Activated CD4-positive, alpha-beta T cell treated with anti-CD3 and anti-CD28 coated beads, Interleukin-2, amount 50 U/mL, for 24 hours (primary cell): ENCODE data around the gene EGFL8.
"Not testable (repeated sequence)": the region's sequence is repeated elsewhere in the genome, so short reads cannot be mapped to it uniquely, and the experiment has no call there.

ENCODE experiments used
- DNase-seq, 2 donors: peaks; one replicate each; pipeline ENCODE4 v3.0.0-alpha.2; 2020; ENCODE audit warnings: low read depth in 1 of 2, low spot score in 1 of 2

Gene EGFL8

DNA sequence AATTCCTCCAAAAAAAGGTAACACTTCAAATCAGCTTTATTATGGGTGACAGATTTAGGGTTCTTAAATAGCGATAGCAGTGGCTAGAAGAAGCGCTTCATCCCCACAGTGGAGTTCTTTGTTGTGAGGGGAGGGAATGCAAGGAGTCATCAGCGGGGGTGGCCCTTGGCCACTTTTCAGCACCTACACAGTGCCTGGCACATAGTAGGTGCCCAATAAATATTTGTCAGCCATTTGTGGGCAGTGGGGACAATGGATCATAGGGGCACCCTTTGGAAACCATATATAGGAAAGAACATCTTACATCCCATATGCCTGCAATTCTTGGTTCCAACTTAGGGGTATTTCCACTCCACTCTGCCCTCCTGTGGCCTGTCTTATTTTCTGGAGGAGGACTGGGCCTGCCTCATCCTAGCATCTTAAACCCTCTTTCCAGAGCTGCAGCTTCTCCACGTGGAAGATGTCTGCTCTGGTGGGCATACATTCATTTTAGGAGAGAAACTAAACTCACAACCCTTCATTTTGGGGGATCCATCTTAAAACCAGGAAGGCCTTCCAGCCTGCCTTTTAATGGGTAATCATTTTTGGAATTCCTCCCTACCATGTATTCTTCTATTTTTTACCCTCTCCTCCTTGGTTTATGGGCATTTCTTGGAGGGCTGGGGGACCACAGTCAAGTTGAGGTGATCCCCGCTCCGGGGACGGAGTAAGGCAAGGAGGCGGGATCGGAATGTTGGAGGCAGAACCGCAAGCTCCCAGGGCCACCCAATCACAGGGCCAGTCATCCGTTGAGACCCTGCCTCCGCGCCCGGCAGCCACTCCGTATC, 30.6 kb downstream of the EGFL8 start:
- DNase-seq, result no peak

DNA sequence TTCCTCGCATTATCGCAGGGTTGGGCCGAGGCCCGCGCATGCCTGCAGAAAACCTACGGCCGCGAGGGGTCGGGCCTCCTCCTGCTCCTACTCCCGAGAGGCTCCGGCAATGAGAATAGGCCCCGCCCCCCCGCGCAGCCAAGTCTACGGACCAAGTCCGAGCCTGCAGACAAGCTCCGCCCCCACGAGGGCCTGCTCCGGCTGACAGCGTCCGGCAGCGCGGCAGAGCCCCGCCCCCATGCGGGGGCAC, 31.2 kb downstream of the EGFL8 start:
- DNase-seq, result peak; percentile 99 to 100

DNA sequence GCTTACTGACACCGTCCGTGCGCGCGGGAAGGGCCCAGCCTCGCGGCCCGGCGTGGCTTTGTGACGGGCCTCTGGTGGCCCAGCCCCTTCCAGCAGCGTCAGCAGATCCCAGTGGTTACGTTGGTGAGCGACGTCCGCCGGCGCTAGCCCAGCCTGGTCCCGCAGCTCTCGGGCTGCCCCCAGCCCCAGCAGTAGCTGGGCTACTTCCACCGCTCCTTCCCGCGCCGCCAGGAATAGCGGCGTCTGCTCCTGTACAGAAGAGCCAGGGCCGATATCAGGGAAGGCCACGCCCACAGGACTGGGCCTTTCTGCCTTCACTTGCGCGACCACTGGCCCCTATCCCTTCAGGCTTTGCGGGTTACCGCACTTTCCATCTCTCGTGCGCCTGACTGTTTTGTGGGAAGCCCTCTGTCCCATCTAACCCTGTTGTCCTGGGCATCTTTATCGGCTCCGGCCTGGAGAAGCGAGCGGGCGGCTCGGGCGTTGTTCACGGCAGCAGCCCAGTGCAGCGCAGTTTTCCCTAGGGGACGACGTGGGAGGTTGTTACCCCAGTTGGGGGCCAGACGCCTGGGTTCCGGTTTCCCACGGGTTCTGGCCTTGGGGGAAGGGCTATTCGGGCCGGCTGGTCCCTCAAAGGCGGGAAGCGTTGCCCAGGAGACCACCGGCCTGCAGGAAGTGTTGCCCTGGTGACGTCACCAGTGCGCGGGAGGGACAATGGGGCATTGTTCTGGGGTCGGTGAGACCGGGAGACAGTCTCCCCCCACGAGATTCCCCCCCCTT, 31.7 kb downstream of the EGFL8 start:
- no peak for DNase-seq

DNA sequence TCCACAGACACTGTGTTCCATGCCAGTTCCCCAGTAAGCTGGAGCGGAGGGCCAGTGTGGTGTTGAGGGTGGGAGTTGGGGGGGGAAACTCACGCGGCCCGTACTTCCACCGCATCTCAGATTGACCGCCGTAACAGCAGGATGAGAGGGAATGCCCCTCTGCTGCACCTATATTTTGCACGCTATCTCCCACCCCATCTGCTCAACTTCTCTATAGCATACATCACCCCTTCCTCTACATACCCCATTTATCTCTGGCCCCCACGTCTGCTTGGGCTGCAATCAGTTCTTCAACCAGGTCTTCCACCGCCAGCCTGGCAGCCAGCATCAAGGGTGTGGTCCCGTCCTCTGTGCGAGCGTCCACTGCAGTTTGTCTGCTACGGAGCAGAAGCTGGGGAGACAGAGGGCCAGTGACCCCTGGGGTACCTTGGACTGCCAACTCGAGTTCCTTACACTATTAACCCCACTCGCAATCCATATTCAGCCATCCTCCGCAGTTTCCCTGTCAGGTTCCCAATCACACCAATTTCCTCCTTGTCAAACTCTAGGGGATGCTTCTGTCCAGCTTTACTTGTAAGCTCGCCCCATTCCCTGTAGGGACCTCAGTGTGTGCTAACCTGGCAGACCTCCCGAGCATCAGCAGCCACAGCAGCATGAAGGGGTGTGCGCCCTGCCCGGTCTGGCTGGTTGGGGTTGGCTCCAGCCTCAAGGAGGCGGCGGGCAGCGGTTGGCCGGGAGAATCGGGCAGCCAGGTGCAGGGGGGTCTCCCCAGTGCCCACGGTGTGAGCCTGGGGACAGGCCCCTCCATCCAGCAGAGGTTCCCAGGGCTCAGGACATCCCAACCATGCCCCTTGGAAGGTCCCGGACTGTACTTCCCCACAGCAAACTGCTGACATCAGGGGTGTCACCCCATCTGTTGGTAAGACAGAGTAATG, 32.6 kb downstream of the EGFL8 start:
- DNase-seq, result no peak

DNA sequence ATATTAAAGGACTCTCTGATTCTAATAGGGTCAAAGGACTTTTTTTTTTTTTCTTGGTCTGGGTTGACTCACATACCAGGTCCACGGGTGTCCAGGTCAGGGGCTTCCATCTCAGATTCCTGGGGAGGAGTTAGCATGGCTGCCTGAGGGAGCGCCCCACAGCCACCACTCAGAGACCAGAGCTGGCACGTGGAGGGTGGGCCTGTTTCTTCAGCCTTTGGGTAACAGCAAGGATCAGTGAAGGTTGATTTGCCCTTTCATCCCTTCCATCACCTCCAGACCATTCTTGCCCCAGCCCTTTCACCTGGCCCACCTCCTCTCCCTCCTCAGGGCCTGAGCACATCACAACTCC, 33.9 kb downstream of the EGFL8 start:
- DNase-seq, result no peak

DNA sequence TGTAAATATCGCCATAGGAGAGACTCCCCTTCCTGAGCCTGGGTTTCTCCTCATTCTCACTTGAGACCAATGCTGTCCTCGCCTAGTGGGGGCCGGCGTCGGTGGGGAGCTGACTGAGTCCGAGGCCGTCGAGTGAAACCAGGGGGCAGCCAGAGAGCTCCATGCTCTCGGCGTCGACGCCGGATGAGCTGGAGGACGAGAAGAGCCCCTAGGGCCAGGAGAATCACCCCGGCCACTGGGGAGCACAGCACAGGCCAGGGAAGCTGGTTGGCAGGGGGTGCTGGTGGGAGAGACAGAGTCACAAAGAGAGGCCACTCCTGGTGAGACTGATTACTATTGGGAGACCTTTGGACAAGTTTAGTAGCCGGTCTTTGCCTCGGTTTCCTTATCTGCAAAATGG, 34.5 kb downstream of the EGFL8 start:
- DNase-seq, result no peak

DNA sequence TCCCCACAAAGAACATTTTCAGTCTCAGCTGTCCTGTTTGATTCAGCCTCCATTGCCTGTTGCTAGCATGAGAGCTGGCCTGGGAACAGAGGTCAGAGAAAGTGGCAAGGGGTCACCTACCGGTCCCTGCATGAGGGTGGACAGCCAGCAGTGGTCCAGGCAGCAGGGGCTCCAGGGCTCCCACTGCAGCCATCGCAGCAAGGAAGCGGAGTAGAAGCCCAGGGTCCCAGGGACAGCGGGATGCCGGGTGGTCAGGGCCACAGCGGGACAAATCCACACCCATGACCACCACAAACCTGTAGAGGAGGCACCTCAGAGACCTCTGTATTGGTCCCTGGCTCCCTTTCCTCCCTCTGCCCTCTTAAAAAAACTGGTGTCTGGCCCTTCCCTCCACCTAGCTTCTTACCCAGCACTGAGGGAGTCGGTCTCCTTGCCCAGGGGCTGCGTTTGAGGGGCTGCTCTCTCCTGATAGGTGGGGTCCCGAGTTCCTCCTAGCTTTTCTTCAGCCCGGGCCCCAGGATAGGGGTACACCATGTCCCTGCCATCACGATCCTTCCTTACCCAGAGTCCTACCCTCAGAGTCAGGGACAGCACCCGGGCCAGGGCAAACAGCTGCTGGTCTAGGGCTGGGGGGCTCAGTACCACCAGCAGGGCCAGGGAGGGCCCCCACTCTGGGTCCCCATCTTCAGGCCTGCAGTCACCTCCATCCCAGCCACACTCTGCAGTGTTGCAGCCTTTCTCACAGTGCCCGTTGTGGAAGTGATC, 36.5 kb downstream of the EGFL8 start:
- DNase-seq, result no peak

DNA sequence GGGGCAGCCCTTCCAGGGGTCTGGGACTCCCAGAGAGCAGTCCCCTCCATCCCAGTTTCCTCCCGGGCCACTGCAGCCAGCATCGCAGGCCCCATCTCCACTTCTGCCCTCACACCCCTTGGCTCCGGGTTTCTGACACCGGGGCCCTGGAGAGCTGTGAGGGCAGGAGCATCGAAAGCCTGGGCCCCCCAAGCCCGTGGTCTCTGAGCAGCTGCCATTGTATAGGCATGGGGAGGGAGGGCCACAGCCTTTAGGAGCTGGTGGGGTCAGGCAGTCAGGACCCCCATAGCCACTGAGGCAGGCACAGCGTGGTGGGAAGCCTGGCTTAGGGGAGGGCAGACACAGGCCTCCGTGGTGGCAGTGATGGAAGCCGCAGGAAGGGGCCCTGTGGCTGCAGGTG, 37.8 kb downstream of the EGFL8 start:
- no peak for DNase-seq

DNA sequence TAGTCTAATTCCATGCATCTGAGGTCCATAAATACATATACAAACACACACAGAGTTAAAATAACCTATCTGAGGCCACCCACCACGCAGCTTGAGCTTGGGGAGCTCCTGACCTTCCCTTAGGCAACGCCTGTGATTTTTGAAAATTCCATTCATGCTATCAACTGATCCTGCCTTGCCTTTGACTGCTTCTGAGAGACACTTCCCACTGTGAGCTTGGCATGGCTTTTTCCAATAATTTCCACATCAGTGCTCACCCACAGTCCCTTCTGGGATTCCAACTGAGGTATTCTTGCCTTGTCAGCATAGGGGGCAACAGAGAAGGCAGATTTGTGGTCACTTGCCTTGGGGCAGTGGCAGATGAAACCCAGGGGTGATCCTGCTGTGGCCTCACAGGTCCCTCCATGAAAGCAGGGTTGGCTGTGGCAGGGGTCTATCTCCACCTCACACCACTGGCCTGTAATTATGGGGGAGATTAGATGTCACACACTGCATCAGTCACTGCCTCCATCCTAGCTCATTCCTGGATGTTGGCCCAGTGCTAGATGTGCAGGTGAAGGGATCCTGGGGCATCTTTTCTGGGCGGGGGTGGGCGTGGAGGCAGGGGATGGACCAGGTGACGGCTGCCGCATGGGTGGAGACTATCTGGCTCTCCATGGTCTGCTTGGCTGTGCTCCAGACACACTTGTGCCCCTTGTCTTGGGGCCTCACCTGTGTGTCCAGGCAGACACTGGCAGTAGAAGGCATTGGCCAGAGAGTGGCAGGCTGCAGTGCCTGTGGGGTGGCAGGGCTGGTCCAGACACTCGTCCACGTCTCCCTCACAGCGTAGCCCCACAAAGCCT, 39.3 kb downstream of the EGFL8 start:
- no peak for DNase-seq

DNA sequence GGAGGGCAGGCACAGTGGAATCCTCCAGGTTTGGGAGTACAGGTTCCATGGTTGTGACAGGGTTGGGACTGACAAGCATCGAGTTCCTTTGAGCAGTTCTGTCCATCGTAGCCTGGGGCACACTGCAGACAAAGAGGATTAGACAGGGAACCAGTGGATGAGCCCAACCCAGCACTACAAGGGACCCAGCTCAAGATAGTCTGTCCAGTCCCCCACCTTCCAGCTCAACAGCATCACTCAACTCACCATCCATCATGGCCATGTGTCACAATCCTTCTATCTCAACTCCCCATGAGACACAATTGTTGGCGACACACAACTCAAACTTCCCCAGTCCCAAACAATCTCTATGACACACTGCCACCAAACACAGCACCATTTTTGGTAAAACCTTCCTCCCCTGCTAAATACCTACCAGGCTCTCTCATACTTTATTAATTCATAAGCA, 39.9 kb downstream of the EGFL8 start:
- DNase-seq, result no peak

DNA sequence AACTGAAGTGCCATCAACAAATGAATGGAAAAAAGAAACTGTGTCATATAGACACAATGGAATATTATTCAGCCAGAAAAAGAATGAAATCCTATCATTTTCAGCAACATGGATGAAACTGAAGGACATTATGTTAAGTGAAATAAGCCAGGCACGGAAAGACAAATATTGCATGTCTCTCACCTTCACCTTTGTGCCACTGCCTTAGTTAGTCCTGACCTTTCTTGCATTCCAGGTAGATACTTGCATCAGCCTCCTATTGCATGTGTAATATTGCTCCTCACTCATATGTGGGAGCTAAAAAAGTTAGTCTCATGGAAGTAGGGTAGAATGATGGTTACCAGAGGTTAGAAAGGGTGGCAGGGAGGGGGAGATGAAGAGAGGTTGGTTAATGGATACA, 44.6 kb downstream of the EGFL8 start:
- DNase-seq, result no peak

DNA sequence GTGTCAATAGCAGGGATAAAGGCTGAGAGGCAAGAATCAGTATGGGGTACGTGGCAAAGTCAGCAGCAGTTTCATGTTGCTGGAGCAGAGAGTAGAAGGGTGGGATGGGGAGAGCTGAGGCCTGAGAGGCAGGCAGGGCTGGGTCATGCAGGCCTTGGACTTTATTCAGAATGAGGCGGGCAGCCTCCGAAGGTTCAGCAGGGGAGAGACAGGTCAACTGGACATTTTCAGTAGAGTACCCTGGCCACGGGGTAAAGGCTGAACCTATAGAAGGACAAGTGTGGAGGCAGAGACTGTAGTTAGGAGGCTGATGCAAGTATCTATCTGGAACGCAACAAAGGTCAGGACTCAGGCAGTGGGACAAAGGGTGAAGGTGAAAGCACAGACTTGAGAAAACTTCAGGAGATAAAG, 45.8 kb downstream of the EGFL8 start:
- no peak for DNase-seq

DNA sequence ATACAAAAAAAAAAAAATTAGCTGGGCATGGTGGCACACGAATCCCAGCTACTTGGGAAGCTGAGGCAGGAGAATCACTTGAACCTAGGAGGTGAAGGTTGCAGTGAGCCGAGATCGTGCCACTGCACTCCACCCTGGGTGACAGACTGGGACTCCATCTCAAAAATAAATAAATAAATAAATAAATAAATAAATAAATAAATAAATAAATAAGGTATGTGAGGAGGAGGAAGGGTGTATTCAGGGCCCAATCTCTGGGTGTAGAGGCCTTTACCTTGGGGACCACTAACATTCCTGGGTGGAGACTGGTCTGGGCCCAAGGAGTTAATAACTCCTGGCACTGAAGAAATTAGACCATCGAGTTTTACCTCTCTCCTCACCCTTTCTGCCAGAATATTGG, 47.0 kb downstream of the EGFL8 start:
- DNase-seq, result not testable (repeated sequence)

DNA sequence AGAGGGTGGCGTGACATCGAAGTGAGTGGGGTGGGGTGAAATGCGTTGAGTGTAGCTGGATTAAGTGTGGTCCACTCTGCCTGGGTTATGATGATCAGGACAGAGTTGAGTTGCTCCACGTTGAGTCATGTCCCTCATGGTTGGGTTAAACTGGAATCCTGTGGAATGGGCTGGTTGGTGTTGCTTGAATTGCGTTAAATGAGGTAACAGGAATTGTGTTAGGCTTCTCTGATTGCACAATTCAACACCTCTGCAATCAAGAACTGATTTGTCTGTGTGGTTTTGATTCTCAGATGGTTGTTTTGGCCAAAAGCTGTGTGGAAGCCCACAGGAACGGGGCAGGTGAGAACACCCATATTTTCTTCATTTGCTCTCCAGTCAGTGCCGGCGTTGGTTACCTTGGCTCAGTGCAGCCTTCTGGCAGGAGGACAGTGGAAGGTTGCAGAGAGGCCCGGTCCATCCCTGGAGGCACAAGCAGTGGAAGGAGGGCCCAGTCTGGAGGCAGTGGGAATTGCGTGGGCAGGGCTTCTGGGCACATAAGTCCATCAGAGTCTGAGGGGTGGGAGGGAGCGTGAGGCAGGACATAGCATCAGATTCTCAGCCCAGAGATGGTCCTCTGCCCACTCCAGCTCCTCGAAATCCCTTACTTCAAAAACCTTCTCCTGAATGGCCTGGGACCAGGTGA, 47.8 kb downstream of the EGFL8 start:
- DNase-seq, result no peak

DNA sequence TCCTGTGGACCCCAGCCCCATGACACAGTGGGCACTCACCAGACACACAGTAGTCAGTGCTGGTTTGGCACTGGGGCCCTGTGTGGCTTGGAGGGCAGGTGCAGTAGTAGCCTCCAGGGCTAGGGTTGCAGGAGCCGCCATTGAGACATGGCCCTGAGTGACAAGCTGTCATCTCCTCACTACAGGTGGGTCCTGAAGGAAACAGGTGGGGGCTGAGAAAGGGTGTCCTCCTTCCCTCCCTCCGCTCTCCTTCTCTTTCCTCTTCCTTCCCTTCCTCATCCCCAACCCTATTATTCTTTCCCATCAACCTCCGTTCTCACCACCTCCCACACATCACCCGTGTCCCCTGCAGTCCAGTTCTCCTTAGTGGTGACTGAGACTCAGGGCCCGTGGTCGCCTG, 49.3 kb downstream of the EGFL8 start:
- DNase-seq, result no peak

DNA sequence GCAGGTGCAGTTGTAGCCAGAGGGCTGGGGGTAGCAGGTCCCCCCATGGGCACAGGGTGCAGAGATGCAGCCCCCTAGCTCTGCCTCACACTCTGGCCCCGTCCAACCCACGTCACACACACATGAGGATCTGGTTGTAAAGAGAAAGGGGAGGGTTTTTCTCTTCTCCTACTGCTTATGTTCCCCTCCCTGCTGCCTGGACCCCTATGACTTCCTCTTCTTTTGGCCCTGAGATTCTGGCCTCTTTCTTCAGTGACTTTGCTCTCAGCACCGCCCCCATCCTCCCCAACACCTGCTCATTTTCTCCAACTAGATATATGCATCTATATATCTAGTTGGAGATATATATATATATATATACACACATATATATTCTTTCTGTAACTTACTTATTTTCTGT, 49.7 kb downstream of the EGFL8 start:
- no peak for DNase-seq

DNA sequence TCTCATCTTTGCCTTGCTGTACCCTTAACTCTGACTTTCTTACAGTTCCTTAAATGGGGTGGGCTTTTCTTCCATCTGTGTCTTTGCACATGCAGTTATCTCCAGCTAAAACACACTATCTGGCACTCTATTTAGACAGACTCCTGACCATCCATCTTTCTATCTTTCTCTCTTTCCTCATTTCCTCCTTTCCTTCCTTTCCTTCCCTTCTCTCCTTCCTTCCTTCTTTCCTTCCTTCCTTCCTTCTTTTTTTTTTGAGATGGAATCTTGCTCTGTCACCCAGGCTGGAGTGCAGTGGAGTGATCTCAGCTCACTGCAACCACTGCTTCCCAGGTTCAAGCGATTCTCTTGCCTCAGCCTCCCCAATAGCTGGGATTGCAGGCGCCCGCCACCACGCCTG, 51.2 kb downstream of the EGFL8 start:
- no peak for DNase-seq

DNA sequence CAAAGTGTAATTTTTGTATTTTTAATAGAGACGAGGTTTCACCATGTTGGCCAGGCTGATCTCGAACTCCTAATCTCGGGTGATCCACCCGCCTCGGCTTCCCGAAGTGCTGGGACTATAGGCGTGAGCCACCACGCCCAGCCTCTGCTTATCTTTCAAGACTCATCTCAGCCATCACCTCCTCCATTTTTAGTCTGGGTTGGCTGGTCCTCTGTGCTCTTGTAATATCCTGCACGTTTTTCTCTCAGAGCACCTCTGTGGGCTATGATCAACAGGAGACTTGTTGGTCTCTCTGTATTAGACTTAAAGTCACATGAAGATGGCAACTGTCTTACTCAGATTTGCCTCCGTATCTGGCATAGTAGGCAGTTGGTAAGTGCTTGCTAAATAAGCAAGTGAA, 51.9 kb downstream of the EGFL8 start:
- DNase-seq, result no peak

DNA sequence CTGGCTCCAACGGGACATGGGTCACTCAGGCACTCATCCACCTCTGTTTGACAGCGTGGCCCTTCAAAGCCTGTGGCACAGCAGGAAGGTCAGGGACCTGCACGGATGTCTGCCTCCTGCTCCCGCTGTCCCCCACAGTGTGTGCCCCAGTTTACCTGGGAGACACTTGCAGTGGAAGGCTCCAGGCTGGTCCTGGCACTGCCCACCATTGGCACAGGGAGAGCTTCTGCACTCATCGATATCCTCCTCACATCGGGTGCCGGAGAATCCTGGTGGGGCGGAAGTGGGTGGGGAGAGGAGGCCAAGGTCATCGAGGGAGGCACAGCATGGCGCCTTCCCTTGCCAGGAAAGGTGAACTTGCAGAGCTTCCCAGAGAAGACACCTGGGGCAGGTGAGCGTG, 52.6 kb downstream of the EGFL8 start:
- no peak for DNase-seq
